RWPE1 (cell line): ENCODE measurements around the gene MME.

Experiments
- CTCF ChIA-PET: fragments of 350-600 bp; sonication (Branson Sonifier 250); formaldehyde crosslinking; extraction: SDS; loops from one replicate; lab custom pipeline; 2021; lab: Yijun Ruan, JAX
- POLR2A ChIA-PET: fragments of 400-600 bp; formaldehyde crosslinking; extraction: SDS; loops from one replicate; lab custom pipeline; 2020; ENCODE audit warnings: antibody characterized with exemption; ENCODE audit not compliant: low non-redundant PET; lab: Yijun Ruan, JAX
- DNase-seq: peaks from one replicate; pipeline ENCODE4 v3.0.0; 2012; ENCODE audit warnings: low spot score
- H3K27ac ChIP-seq: fragments of 450-650 bp; 2 replicates; pipeline ENCODE4 v1.5.1; 2017
- CTCF ChIP-seq: fragments of 450-650 bp; conservative IDR thresholded peaks from 2 replicates; pipeline ENCODE4 v1.5.1; 2017; ENCODE audit warnings: low read depth, mild to moderate bottlenecking

Gene MME

GRCh38 chr3:155188031-155188430 lies 107.9 kb downstream of the MME start:
- TF ChIP-seq CTCF: no peak
- H3K27ac ChIP-seq: no peak overlapping the region
- ChIA-PET CTCF (no interaction called here), POLR2A (no interaction called here)
- no peak for DNase-seq

DNA sequence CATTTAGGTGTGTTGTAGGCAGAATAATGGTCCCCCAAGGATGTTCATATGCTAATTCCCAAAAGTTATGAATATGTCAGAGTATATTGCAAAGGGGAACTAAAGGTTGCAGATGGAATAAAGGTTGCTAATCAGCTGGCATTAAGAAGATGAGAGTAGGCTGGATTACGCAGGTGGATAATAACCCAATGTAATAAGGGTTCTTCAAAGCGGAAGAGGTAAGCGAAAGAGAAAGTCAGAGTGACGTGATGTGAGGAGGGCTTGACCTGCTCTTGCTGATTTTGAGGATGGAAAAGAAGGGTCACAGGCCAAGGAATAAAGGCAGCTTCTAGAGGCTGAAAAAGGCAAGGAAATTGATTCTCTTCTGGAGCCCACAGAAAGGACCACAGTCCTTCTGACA lies 109.4 kb downstream of the MME start:
- no peak overlapping the region for H3K27ac ChIP-seq
- DNase-seq: no peak
- TF ChIP-seq CTCF: no peak
- CTCF ChIA-PET: no interaction called here
- POLR2A ChIA-PET: no interaction called here

- no peak for DNase-seq
- TF ChIP-seq CTCF: no peak
- ChIA-PET CTCF (interaction anchor here (0.6 kb wide), 1 partner anchor 12 kb away, joined by 3 read pairs; no protein-coding TSS in a partner anchor), POLR2A (no interaction called here)
- H3K27ac ChIP-seq: no peak overlapping the region
Observed at GRCh38 chr3:155190691-155191090, 110.6 kb downstream of the MME start.

DNA sequence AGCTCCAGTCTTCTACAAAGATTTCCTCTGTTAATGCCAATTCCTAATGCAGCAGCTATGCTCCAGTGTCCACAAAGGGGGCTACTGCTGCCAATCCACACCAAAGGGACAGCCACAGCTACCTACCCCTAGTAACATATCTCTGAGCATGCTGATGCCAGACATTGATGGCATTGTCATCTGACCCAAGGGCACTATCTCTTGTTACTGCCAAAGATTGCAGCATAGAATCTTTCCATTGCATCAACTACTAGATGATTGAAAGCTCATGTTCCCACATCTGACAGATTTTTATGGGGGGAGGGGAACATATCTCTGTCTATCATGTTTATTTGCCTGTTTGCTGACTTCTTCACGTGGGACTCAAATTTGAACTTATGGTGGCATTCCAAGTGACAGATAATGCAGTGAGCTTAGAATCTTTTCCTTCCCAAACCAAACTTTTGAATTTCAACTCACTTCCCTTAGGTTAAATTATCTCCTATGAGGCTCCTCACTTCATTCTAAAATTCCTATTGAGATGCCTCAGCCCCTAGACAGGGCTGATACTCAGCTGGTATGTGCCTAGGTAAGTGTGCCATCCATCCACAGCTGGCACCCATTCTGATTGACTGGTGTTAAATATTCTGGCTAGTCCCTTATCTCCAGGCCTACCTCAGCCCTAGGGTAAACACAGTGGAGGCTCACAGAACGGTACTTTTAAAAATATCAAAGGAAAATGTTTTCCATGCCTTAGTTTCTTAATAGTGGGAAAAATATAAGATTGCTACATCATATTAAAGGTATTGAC lies 113.0 kb downstream of the MME start:
- ChIA-PET CTCF (no interaction called here), POLR2A (no interaction called here)
- no peak for TF ChIP-seq CTCF
- H3K27ac ChIP-seq: no peak overlapping the region
- no peak for DNase-seq

- ChIA-PET CTCF (interaction anchor here (0.6 kb wide), 1 partner anchor 25 kb away, joined by 3 read pairs; no protein-coding TSS in a partner anchor), POLR2A (no interaction called here)
- TF ChIP-seq CTCF: no peak
- no peak overlapping the region for H3K27ac ChIP-seq
- no peak for DNase-seq
Observed at GRCh38 chr3:155193868-155194267, 113.7 kb downstream of the MME start.

GRCh38 chr3:155194973-155195957 lies 115.1 kb downstream of the MME start:
- no peak overlapping the region for H3K27ac ChIP-seq
- no peak for TF ChIP-seq CTCF
- no peak for DNase-seq
- ChIA-PET POLR2A (no interaction called here), CTCF (no interaction called here)
